WTC11 (cell line): Measurements from ENCODE around the gene CHKB. TPM values are rescaled to one million over a fixed set of nuclear protein-coding genes. Genes with fewer than 3 reads are reported as not detected.

Experiments used
- ATAC-seq: fragments of 200-7000 bp; cut with Tn5 transposase; 2 replicates; pipeline ENCODE4 v1.10.0; 2021; ENCODE audit warnings: mild to moderate bottlenecking, moderate library complexity
- CTCF ChIA-PET: fragments of 300-600 bp; sonication (Branson Sonifier 250); formaldehyde crosslinking; loops from one replicate; lab custom pipeline; 2021; ENCODE audit warnings: antibody characterized with exemption; lab: Charles Lee
- POLR2A ChIA-PET: fragments of 350-600 bp; sonication (Branson Sonifier 250); formaldehyde crosslinking; loops from one replicate; lab custom pipeline; 2021; ENCODE audit warnings: antibody characterized with exemption; lab: Charles Lee
- DNase-seq: peaks from one replicate; pipeline ENCODE4 v3.0.0; 2021; ENCODE audit warnings: low spot score
- H3K27ac Mint-ChIP-seq: 2 replicates; pipeline ENCODE4 v1.8.0; 2021; ENCODE audit warnings: mixed read lengths
- H3K27me3 Mint-ChIP-seq: 2 replicates; pipeline ENCODE4 v1.8.0; 2021; ENCODE audit warnings: low read depth, mild to moderate bottlenecking, moderate library complexity, mixed read lengths
- H3K36me3 Mint-ChIP-seq: 2 replicates; pipeline ENCODE4 v1.8.0; 2021; ENCODE audit warnings: mixed read lengths
- H3K4me1 Mint-ChIP-seq: 2 replicates; pipeline ENCODE4 v1.8.0; 2022; ENCODE audit warnings: mixed read lengths
- H3K4me3 Mint-ChIP-seq: 2 replicates; pipeline ENCODE4 v1.8.0; 2021; ENCODE audit warnings: mild to moderate bottlenecking, moderate library complexity, mixed read lengths
- H3K9me3 Mint-ChIP-seq: 2 replicates; pipeline ENCODE4 v1.8.0; 2021; ENCODE audit warnings: mixed read lengths
- CREB1 ChIP-seq: sonication (generic); formaldehyde crosslinking; IDR thresholded peaks from 2 replicates; pipeline ENCODE4 v1.8.0; 2023; ENCODE audit warnings: mild to moderate bottlenecking, missing genetic modification reagents
- ELF4 ChIP-seq: sonication (generic); formaldehyde crosslinking; IDR thresholded peaks from 2 replicates; pipeline ENCODE4 v1.8.1; 2022; ENCODE audit warnings: low read depth, mild to moderate bottlenecking, moderate library complexity, missing genetic modification reagents
- FOXK1 ChIP-seq: sonication (generic); formaldehyde crosslinking; IDR thresholded peaks from 2 replicates; pipeline ENCODE4 v1.8.0; 2022; ENCODE audit warnings: mild to moderate bottlenecking, moderate library complexity, missing genetic modification reagents
- GRHL2 ChIP-seq: fragments of 250-450 bp; sonication (Bioruptor Pico); IDR thresholded peaks from 2 replicates; pipeline ENCODE4 v1.8.0; 2022; ENCODE audit warnings: mild to moderate bottlenecking, moderate library complexity; ENCODE audit not compliant: insufficient replicate concordance, severe bottlenecking
- GTF2I ChIP-seq: fragments of 250-450 bp; sonication (Bioruptor Pico); conservative IDR thresholded peaks from 2 replicates; pipeline ENCODE4 v1.4.0; 2021; ENCODE audit warnings: mild to moderate bottlenecking
- HMGA2 ChIP-seq: fragments of 250-450 bp; sonication (Bioruptor Pico); IDR thresholded peaks from 2 replicates; pipeline ENCODE4 v1.4.0; 2021; ENCODE audit warnings: mild to moderate bottlenecking, moderate library complexity
- IRF2 ChIP-seq: sonication (generic); formaldehyde crosslinking; IDR thresholded peaks from 2 replicates; pipeline ENCODE4 v1.8.0; 2022; ENCODE audit warnings: low read depth, missing genetic modification reagents, borderline replicate concordance
- MXD4 ChIP-seq: fragments of 250-450 bp; sonication (Bioruptor Pico); IDR thresholded peaks from 2 replicates; pipeline ENCODE4 v1.8.0; 2021; ENCODE audit warnings: mild to moderate bottlenecking, moderate library complexity, borderline replicate concordance
- TCF7 ChIP-seq: sonication (generic); formaldehyde crosslinking; IDR thresholded peaks from 2 replicates; pipeline ENCODE4 v1.8.0; 2022; ENCODE audit warnings: mild to moderate bottlenecking, low read depth, missing genetic modification reagents, moderate library complexity
- ZNF121 ChIP-seq: sonication (generic); formaldehyde crosslinking; IDR thresholded peaks from 2 replicates; pipeline ENCODE4 v1.8.0; 2023; ENCODE audit warnings: missing genetic modification reagents
- ZNF232 ChIP-seq: sonication (generic); formaldehyde crosslinking; IDR thresholded peaks from 2 replicates; pipeline ENCODE4 v1.8.0; 2022; ENCODE audit warnings: mild to moderate bottlenecking, missing genetic modification reagents
- ZNF317 ChIP-seq: sonication (generic); formaldehyde crosslinking; IDR thresholded peaks from 2 replicates; pipeline ENCODE4 v1.8.1; 2023; ENCODE audit warnings: low read depth, mild to moderate bottlenecking, moderate library complexity, missing genetic modification reagents, borderline replicate concordance
- ZNF416 ChIP-seq: fragments of 250-450 bp; sonication (Bioruptor Pico); IDR thresholded peaks from 2 replicates; pipeline ENCODE4 v1.9.0; 2021; ENCODE audit warnings: mild to moderate bottlenecking, inconsistent platforms
- total RNA-seq: library from RNA; stranded (reverse); gene quantifications from 3 replicates; pipeline ENCODE4 v1.2.3, GENCODE V29; 2021
- TF ChIP-seq, protein P1 (sequence below): sonication (generic); formaldehyde crosslinking; IDR thresholded peaks from 2 replicates; pipeline ENCODE4 v1.8.1; 2023; ENCODE audit warnings: mild to moderate bottlenecking, missing genetic modification reagents
- TF ChIP-seq, protein P2 (sequence below): fragments of 250-450 bp; sonication (Bioruptor Pico); IDR thresholded peaks from 2 replicates; pipeline ENCODE4 v1.9.0; 2021; ENCODE audit warnings: mild to moderate bottlenecking
- TF ChIP-seq, protein P3 (sequence below): sonication (generic); formaldehyde crosslinking; IDR thresholded peaks from 2 replicates; pipeline ENCODE4 v1.8.0; 2023; ENCODE audit warnings: mild to moderate bottlenecking, missing genetic modification reagents
- TF ChIP-seq, protein P4 (sequence below): sonication (generic); formaldehyde crosslinking; IDR thresholded peaks from 2 replicates; pipeline ENCODE4 v1.8.0; 2023; ENCODE audit warnings: missing genetic modification reagents
- TF ChIP-seq, protein P5 (sequence below): sonication (generic); formaldehyde crosslinking; conservative IDR thresholded peaks from 2 replicates; pipeline ENCODE4 v1.8.1; 2023; ENCODE audit warnings: mild to moderate bottlenecking, low read depth, missing genetic modification reagents, moderate library complexity
- TF ChIP-seq, protein P6 (sequence below): fragments of 200-600 bp; IDR thresholded peaks from 2 replicates; pipeline ENCODE4 v1.8.0; 2022; ENCODE audit warnings: antibody characterized with exemption
- TF ChIP-seq, protein P7 (sequence below): sonication (generic); formaldehyde crosslinking; IDR thresholded peaks from 2 replicates; pipeline ENCODE4 v1.8.0; 2022; ENCODE audit warnings: mild to moderate bottlenecking, missing genetic modification reagents

CHKB gene
- total RNA-seq, 1 experiment from 2014 or later, result 75.4 TPM

DNA sequence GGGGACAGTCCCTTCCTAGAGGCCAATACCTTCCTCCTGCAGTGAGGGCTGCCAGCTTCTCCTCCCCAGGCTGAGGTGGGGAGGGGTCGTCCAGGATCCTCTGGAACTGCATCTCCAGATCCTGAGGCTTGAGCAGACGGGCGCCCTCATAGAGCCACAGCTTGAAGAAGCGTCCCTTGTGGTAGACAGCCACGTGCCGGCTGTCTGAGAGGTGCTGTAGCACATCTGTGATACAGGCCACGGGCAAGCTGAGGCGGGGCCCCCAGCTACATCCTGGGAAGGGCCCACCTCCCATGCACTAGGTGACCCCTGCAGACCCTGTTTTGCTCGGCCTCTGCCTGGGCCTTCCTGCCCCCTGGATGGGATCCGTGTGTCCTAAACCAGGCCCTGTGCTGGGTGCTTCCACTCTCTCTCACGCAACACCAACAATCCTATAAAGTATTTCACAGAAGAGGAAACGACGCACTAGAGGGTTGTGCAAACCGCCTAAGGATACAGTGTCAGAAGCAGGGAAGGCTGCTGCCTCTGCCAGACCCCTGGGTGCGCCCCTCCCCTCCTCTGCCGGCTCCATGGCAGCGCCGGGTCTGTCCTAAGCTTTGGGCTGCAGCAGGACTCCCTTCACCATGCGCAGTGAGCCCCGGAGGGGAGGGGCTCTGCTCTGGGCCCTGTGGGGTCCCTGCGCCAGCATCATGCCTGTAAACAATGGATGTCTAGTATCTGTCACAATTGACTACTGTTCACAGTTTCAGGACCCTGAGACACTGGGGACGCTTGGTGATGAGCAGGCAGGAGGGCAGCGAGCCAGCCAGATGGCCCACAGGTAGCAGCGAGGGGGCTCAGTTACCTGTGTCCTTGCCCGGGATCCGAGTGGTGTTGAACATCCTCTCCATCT lies 8.9 kb downstream of the CHKB start:
- no peaks in the 10 kb centered on the region for H3K27me3 Mint-ChIP-seq
- DNase-seq (no peak), ATAC-seq (no peak)
- CTCF ChIA-PET, result interaction anchor here (1.2 to 1.8 kb wide), 3 partner anchors 11 to 48 kb away, joined by 6 to 10 read pairs (median 7); partner anchors contain the start of genes SCO2 and SYCE3
- TF ChIP-seq, protein P1, sequence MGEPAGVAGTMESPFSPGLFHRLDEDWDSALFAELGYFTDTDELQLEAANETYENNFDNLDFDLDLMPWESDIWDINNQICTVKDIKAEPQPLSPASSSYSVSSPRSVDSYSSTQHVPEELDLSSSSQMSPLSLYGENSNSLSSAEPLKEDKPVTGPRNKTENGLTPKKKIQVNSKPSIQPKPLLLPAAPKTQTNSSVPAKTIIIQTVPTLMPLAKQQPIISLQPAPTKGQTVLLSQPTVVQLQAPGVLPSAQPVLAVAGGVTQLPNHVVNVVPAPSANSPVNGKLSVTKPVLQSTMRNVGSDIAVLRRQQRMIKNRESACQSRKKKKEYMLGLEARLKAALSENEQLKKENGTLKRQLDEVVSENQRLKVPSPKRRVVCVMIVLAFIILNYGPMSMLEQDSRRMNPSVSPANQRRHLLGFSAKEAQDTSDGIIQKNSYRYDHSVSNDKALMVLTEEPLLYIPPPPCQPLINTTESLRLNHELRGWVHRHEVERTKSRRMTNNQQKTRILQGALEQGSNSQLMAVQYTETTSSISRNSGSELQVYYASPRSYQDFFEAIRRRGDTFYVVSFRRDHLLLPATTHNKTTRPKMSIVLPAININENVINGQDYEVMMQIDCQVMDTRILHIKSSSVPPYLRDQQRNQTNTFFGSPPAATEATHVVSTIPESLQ (CRISPR knock-in tag), result no peak
- TF ChIP-seq ELF4 (CRISPR knock-in tag) (no peak), ZNF317 (CRISPR knock-in tag) (no peak), GTF2I (CRISPR knock-in tag) (no peak), MXD4 (no peak), HMGA2 (CRISPR knock-in tag) (no peak), ZNF232 (CRISPR knock-in tag) (no peak), CREB1 (CRISPR knock-in tag) (no peak), ZNF121 (no peak), ZNF416 (CRISPR knock-in tag) (no peak)
- TF ChIP-seq, protein P2, sequence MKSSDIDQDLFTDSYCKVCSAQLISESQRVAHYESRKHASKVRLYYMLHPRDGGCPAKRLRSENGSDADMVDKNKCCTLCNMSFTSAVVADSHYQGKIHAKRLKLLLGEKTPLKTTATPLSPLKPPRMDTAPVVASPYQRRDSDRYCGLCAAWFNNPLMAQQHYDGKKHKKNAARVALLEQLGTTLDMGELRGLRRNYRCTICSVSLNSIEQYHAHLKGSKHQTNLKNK (CRISPR knock-in tag), result no peak
- TF ChIP-seq, protein P3, sequence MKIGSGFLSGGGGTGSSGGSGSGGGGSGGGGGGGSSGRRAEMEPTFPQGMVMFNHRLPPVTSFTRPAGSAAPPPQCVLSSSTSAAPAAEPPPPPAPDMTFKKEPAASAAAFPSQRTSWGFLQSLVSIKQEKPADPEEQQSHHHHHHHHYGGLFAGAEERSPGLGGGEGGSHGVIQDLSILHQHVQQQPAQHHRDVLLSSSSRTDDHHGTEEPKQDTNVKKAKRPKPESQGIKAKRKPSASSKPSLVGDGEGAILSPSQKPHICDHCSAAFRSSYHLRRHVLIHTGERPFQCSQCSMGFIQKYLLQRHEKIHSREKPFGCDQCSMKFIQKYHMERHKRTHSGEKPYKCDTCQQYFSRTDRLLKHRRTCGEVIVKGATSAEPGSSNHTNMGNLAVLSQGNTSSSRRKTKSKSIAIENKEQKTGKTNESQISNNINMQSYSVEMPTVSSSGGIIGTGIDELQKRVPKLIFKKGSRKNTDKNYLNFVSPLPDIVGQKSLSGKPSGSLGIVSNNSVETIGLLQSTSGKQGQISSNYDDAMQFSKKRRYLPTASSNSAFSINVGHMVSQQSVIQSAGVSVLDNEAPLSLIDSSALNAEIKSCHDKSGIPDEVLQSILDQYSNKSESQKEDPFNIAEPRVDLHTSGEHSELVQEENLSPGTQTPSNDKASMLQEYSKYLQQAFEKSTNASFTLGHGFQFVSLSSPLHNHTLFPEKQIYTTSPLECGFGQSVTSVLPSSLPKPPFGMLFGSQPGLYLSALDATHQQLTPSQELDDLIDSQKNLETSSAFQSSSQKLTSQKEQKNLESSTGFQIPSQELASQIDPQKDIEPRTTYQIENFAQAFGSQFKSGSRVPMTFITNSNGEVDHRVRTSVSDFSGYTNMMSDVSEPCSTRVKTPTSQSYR (CRISPR knock-in tag), result no peak
- TF ChIP-seq, protein P4, sequence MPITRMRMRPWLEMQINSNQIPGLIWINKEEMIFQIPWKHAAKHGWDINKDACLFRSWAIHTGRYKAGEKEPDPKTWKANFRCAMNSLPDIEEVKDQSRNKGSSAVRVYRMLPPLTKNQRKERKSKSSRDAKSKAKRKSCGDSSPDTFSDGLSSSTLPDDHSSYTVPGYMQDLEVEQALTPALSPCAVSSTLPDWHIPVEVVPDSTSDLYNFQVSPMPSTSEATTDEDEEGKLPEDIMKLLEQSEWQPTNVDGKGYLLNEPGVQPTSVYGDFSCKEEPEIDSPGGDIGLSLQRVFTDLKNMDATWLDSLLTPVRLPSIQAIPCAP (CRISPR knock-in tag), result no peak
- TF ChIP-seq, protein P5, sequence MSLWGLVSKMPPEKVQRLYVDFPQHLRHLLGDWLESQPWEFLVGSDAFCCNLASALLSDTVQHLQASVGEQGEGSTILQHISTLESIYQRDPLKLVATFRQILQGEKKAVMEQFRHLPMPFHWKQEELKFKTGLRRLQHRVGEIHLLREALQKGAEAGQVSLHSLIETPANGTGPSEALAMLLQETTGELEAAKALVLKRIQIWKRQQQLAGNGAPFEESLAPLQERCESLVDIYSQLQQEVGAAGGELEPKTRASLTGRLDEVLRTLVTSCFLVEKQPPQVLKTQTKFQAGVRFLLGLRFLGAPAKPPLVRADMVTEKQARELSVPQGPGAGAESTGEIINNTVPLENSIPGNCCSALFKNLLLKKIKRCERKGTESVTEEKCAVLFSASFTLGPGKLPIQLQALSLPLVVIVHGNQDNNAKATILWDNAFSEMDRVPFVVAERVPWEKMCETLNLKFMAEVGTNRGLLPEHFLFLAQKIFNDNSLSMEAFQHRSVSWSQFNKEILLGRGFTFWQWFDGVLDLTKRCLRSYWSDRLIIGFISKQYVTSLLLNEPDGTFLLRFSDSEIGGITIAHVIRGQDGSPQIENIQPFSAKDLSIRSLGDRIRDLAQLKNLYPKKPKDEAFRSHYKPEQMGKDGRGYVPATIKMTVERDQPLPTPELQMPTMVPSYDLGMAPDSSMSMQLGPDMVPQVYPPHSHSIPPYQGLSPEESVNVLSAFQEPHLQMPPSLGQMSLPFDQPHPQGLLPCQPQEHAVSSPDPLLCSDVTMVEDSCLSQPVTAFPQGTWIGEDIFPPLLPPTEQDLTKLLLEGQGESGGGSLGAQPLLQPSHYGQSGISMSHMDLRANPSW (CRISPR knock-in tag), result no peak
- TF ChIP-seq, all 79 proteins: peak for 0
- Mint-ChIP-seq H3K4me1 (no peaks in the 10 kb centered on the region), H3K36me3 (peaks cover 28% of the 10 kb centered on the region), H3K9me3 (no peaks in the 10 kb centered on the region), H3K4me3 (no peak overlapping the region), H3K27ac (no peak overlapping the region)
- POLR2A ChIA-PET, result no interaction called here

DNA sequence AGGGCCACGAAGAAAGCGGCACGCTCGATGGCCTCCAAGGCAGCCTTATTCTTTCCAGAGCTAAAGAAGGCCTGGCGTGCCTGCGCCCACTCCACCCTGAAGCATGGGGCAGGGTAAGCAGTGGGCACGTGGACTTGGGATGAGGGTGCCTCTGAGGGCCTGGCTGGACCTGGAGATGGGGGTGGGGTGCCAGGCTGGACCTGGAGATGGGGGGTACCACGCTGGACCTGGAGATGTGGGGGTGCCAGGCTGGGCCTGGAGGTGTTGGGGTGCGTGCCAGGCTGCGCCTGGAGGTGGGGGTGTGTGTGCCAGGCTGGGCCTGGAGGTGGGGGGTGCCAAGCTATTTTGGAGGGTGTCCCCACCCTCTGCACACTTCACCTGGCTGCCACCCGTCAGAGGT lies 9.7 kb downstream of the CHKB start:
- Mint-ChIP-seq H3K4me1 (no peaks in the 10 kb centered on the region), H3K36me3 (peaks cover 31% of the 10 kb centered on the region), H3K9me3 (no peaks in the 10 kb centered on the region), H3K4me3 (no peak overlapping the region), H3K27me3 (no peaks in the 10 kb centered on the region), H3K27ac (no peak overlapping the region)
- DNase-seq (no peak), ATAC-seq (no peak)
- ChIA-PET CTCF (interaction anchor here (1.8 kb wide), 1 partner anchor 10 kb away, joined by 10 read pairs; the partner anchor contains the start of gene SYCE3), POLR2A (no interaction called here)
- TF ChIP-seq TCF7 (CRISPR knock-in tag), result no peak
- TF ChIP-seq GRHL2 (CRISPR knock-in tag), result no peak
- no peak for TF ChIP-seq FOXK1 (CRISPR knock-in tag)
- TF ChIP-seq IRF2, result no peak
- TF ChIP-seq, protein P6, sequence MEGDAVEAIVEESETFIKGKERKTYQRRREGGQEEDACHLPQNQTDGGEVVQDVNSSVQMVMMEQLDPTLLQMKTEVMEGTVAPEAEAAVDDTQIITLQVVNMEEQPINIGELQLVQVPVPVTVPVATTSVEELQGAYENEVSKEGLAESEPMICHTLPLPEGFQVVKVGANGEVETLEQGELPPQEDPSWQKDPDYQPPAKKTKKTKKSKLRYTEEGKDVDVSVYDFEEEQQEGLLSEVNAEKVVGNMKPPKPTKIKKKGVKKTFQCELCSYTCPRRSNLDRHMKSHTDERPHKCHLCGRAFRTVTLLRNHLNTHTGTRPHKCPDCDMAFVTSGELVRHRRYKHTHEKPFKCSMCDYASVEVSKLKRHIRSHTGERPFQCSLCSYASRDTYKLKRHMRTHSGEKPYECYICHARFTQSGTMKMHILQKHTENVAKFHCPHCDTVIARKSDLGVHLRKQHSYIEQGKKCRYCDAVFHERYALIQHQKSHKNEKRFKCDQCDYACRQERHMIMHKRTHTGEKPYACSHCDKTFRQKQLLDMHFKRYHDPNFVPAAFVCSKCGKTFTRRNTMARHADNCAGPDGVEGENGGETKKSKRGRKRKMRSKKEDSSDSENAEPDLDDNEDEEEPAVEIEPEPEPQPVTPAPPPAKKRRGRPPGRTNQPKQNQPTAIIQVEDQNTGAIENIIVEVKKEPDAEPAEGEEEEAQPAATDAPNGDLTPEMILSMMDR, result no peak
- TF ChIP-seq, protein P7, sequence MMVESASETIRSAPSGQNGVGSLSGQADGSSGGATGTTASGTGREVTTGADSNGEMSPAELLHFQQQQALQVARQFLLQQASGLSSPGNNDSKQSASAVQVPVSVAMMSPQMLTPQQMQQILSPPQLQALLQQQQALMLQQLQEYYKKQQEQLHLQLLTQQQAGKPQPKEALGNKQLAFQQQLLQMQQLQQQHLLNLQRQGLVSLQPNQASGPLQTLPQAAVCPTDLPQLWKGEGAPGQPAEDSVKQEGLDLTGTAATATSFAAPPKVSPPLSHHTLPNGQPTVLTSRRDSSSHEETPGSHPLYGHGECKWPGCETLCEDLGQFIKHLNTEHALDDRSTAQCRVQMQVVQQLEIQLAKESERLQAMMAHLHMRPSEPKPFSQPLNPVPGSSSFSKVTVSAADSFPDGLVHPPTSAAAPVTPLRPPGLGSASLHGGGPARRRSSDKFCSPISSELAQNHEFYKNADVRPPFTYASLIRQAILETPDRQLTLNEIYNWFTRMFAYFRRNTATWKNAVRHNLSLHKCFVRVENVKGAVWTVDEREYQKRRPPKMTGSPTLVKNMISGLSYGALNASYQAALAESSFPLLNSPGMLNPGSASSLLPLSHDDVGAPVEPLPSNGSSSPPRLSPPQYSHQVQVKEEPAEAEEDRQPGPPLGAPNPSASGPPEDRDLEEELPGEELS (CRISPR knock-in tag), result no peak
- TF ChIP-seq HMGA2 (CRISPR knock-in tag), result no peak
